KOPT-K1 (cell line): Measurements from ENCODE around the gene CGB8.
"Not testable (repeated sequence)": the region's sequence is repeated elsewhere in the genome, so short reads cannot be mapped to it uniquely, and the experiment has no call there.

ENCODE experiments used
- H3K27ac ChIP-seq: fragments of 200-600 bp; sonication (generic); 2 replicates; pipeline ENCODE4 v1.5.1; 2016; ENCODE audit warnings: antibody characterized with exemption, mild to moderate bottlenecking, low read depth, low read length; ENCODE audit not compliant: poor library complexity, severe bottlenecking
- H3K36me3 ChIP-seq: fragments of 200-600 bp; sonication (generic); 2 replicates; pipeline ENCODE4 v1.5.1; 2017; ENCODE audit warnings: antibody characterized with exemption, mild to moderate bottlenecking, low read length, moderate library complexity; ENCODE audit not compliant: insufficient read depth
- H3K9me3 ChIP-seq: fragments of 200-600 bp; sonication (generic); 2 replicates; pipeline ENCODE4 v1.5.1; 2017; ENCODE audit warnings: antibody characterized with exemption, low read length, mild to moderate bottlenecking; ENCODE audit not compliant: insufficient read depth, poor library complexity, severe bottlenecking

CGB8 gene

GRCh38 chr19:49022116-49022515, 26.8 kb downstream of the CGB8 start:
- no peaks in the 10 kb centered on the region for H3K9me3 ChIP-seq
- H3K36me3 ChIP-seq = peaks cover 2% of the 10 kb centered on the region; the same call in 1 of the 2 replicates
- H3K27ac ChIP-seq = no peak overlapping the region

GRCh38 chr19:49020931-49021895, 27.7 kb downstream of the CGB8 start:
- Histone ChIP-seq H3K36me3 (peaks cover 11% of the 10 kb centered on the region; the same call in 1 of the 2 replicates), H3K27ac (no peak overlapping the region)

GRCh38 chr19:49020342-49020741, 28.6 kb downstream of the CGB8 start:
- Histone ChIP-seq H3K36me3 (peaks cover 19% of the 10 kb centered on the region), H3K9me3 (no peaks in the 10 kb centered on the region), H3K27ac (no peak overlapping the region)

More at GRCh38 chr19:49020931-49021895, 27.7 kb downstream of the CGB8 start:
- no peaks in the 10 kb centered on the region for H3K9me3 ChIP-seq

GRCh38 chr19:49019242-49019932, 29.5 kb downstream of the CGB8 start:
- peaks cover 29% of the 10 kb centered on the region for H3K36me3 ChIP-seq
- H3K9me3 ChIP-seq = no peaks in the 10 kb centered on the region
- H3K27ac ChIP-seq = no peak overlapping the region

GRCh38 chr19:49018388-49019241, 30.3 kb downstream of the CGB8 start:
- peaks cover 37% of the 10 kb centered on the region for H3K36me3 ChIP-seq
- H3K9me3 ChIP-seq, H3K27ac ChIP-seq: not testable (repeated sequence)

GRCh38 chr19:49017666-49018351, 31.1 kb downstream of the CGB8 start:
- no peaks in the 10 kb centered on the region for H3K9me3 ChIP-seq
- H3K36me3 ChIP-seq = peaks cover 45% of the 10 kb centered on the region
- H3K27ac ChIP-seq = no peak overlapping the region

GRCh38 chr19:49017041-49017665, 31.8 kb downstream of the CGB8 start, which contains the start of gene LHB:
Gene LHB (minus strand): TSS chr19:49017091. CDS start chr19:49017081, 10 bp downstream.
- no peaks in the 10 kb centered on the region for H3K9me3 ChIP-seq
- no peak within 1 kb of the TSS for H3K27ac ChIP-seq
- H3K36me3 ChIP-seq = peaks cover 51% of the 10 kb centered on the region

GRCh38 chr19:49016067-49016839, 32.7 kb downstream of the CGB8 start:
- Histone ChIP-seq H3K9me3 (no peaks in the 10 kb centered on the region), H3K36me3 (peaks cover 60% of the 10 kb centered on the region), H3K27ac (no peak overlapping the region)

GRCh38 chr19:49014870-49015255, 34.0 kb downstream of the CGB8 start:
- H3K9me3 ChIP-seq = no peaks in the 10 kb centered on the region
- H3K27ac ChIP-seq = no peak overlapping the region
- peaks cover 74% of the 10 kb centered on the region for H3K36me3 ChIP-seq

GRCh38 chr19:49014123-49014869, 34.6 kb downstream of the CGB8 start:
- H3K27ac ChIP-seq = no peak overlapping the region
- peaks cover 80% of the 10 kb centered on the region for H3K36me3 ChIP-seq
- no peaks in the 10 kb centered on the region for H3K9me3 ChIP-seq

GRCh38 chr19:49011194-49011593, 37.7 kb downstream of the CGB8 start:
- Histone ChIP-seq H3K36me3 (peaks cover 87% of the 10 kb centered on the region), H3K9me3 (no peaks in the 10 kb centered on the region), H3K27ac (no peak overlapping the region)

GRCh38 chr19:49010453-49010852, 38.5 kb downstream of the CGB8 start:
- Histone ChIP-seq H3K36me3 (peaks cover 87% of the 10 kb centered on the region), H3K27ac (no peak overlapping the region), H3K9me3 (no peaks in the 10 kb centered on the region)

- Histone ChIP-seq H3K9me3 (no peaks in the 10 kb centered on the region), H3K36me3 (peaks cover 87% of the 10 kb centered on the region), H3K27ac (no peak overlapping the region)
Observed at GRCh38 chr19:49009828-49010227, 39.1 kb downstream of the CGB8 start.
